Right atrium auricular region (tissue), 2 donors: Measurements from ENCODE around the gene ETS1. TPM values are rescaled to one million over a fixed set of nuclear protein-coding genes. Genes with fewer than 3 reads are reported as not detected.

Experiments
- DNase-seq: peaks from one replicate; pipeline ENCODE4 v3.0.0-alpha.2; 2019; ENCODE audit warnings: low spot score
- H3K27ac ChIP-seq, 2 donors: fragments of 200-600 bp; sonication (generic); 1 replicate in 1 of 2; 2 replicates in 1 of 2; pipeline ENCODE4 v1.5.1; 2016 to 2019
- H3K27me3 ChIP-seq, 2 donors: fragments of 200-600 bp; sonication (generic); one replicate each; pipeline versions ENCODE4 v1.5.1 to v1.6.0; 2017 to 2019
- H3K36me3 ChIP-seq: fragments of 200-600 bp; sonication (generic); one replicate; pipeline ENCODE4 v1.5.1; 2016
- H3K4me1 ChIP-seq, 2 donors: fragments of 200-600 bp; sonication (generic); one replicate each; pipeline versions ENCODE4 v1.5.1 to v1.6.0; 2017 to 2019
- H3K4me3 ChIP-seq, 2 donors: fragments of 200-600 bp; sonication (generic); 1 replicate in 1 of 2; 2 replicates in 1 of 2; pipeline ENCODE4 v1.5.1; 2017 to 2019; ENCODE audit warnings: mild to moderate bottlenecking in 1 of 2, moderate library complexity in 1 of 2
- H3K9me3 ChIP-seq, 2 donors: fragments of 200-600 bp; sonication (generic); one replicate each; pipeline ENCODE4 v1.5.1; 2019
- CTCF ChIP-seq, 2 donors: fragments of 200-600 bp; sonication (generic); IDR thresholded peaks; one replicate each; pipeline ENCODE4 v1.5.1; 2019; ENCODE audit warnings: antibody characterized with exemption in 2 of 2
- total RNA-seq, 2 donors: library from RNA; depleted of rRNA; stranded (reverse); fragments of >200 nt; gene quantifications; one replicate each; pipeline ENCODE4 v1.1.0, GENCODE V29; 2016

ETS1 gene
- total RNA-seq, 2 donors from 2014 or later = 37.9 to 46.6 TPM

GRCh38 chr11:128470081-128470480 lies 117.3 kb downstream of the ETS1 start:
- no peak overlapping the region for H3K27ac ChIP-seq
- no peak for TF ChIP-seq CTCF (IDR thresholded peaks at IDR 0.05)
- H3K4me3 ChIP-seq = no peak overlapping the region
- DNase-seq = no peak
- peaks cover 16% of the 10 kb centered on the region for H3K36me3 ChIP-seq
- no peaks in the 10 kb centered on the region for H3K27me3 ChIP-seq
- no peaks in the 10 kb centered on the region for H3K9me3 ChIP-seq
- H3K4me1 ChIP-seq = peaks cover 0 to 87% of the 10 kb centered on the region in 2 donors

- Histone ChIP-seq H3K4me1 (peaks cover 0 to 87% of the 10 kb centered on the region in 2 donors), H3K27me3 (no peaks in the 10 kb centered on the region), H3K9me3 (no peaks in the 10 kb centered on the region), H3K36me3 (peaks cover 16% of the 10 kb centered on the region), H3K4me3 (no peak overlapping the region), H3K27ac (peak overlapping the region in 1 of 2 donors; percentile 79)
- no peak for DNase-seq
- TF ChIP-seq CTCF (IDR thresholded peaks at IDR 0.05) = no peak
These were observed 118.1 kb downstream of the ETS1 start for GRCh38 chr11:128469220-128469619.

- peak overlapping the region; percentile 60 to 79 for H3K27ac ChIP-seq
- H3K4me1 ChIP-seq = peaks cover 0 to 88% of the 10 kb centered on the region in 2 donors
These were observed 119.2 kb downstream of the ETS1 start for GRCh38 chr11:128468111-128468510.

GRCh38 chr11:128467610-128468041 lies 119.7 kb downstream of the ETS1 start:
- H3K4me3 ChIP-seq = no peak overlapping the region
- H3K27me3 ChIP-seq = no peaks in the 10 kb centered on the region
- peak in 1 of 2 donors; percentile 13 for TF ChIP-seq CTCF (IDR thresholded peaks at IDR 0.05)
- peak; percentile 86 for DNase-seq
- no peaks in the 10 kb centered on the region for H3K9me3 ChIP-seq
- peaks cover 0 to 87% of the 10 kb centered on the region in 2 donors for H3K4me1 ChIP-seq
- H3K27ac ChIP-seq = peak overlapping the region; percentile 60 to 79
- peaks cover 5% of the 10 kb centered on the region for H3K36me3 ChIP-seq

More at GRCh38 chr11:128468111-128468510, 119.2 kb downstream of the ETS1 start:
- Histone ChIP-seq H3K4me3 (no peak overlapping the region), H3K27me3 (no peaks in the 10 kb centered on the region), H3K36me3 (peaks cover 9% of the 10 kb centered on the region), H3K9me3 (no peaks in the 10 kb centered on the region)
- DNase-seq = no peak
- no peak for TF ChIP-seq CTCF (IDR thresholded peaks at IDR 0.05)

GRCh38 chr11:128467041-128467440 lies 120.3 kb downstream of the ETS1 start:
- H3K9me3 ChIP-seq = no peaks in the 10 kb centered on the region
- H3K4me1 ChIP-seq = peaks cover 0 to 81% of the 10 kb centered on the region in 2 donors
- H3K27me3 ChIP-seq = no peaks in the 10 kb centered on the region
- no peak for TF ChIP-seq CTCF (IDR thresholded peaks at IDR 0.05)
- peaks cover 7% of the 10 kb centered on the region for H3K36me3 ChIP-seq
- peak overlapping the region; percentile 60 to 79 for H3K27ac ChIP-seq
- no peak overlapping the region for H3K4me3 ChIP-seq
- no peak for DNase-seq
